NB4 (cell line): Measurements from ENCODE around the gene ITGA4.

Experiments
- DNase-seq: peaks from one replicate; pipeline ENCODE4 v3.0.0; 2010; ENCODE audit warnings: low read depth
- H3K4me3 ChIP-seq: one replicate; pipeline ENCODE4 v1.5.1; 2011; ENCODE audit warnings: mild to moderate bottlenecking, low read depth, low read length, moderate library complexity
- CTCF ChIP-seq: IDR thresholded peaks from one replicate; pipeline ENCODE4 v1.5.1; 2012; ENCODE audit warnings: low read depth, low read length
- MAX ChIP-seq: IDR thresholded peaks from 2 replicates; pipeline ENCODE4 v1.6.1; 2011; ENCODE audit warnings: low read depth, low read length
- MYC ChIP-seq: IDR thresholded peaks from 2 replicates; pipeline ENCODE4 v1.6.1; 2011; ENCODE audit warnings: low read depth, low read length
- POLR2A ChIP-seq: IDR thresholded peaks from 2 replicates; pipeline ENCODE4 v1.6.1; 2011; ENCODE audit warnings: mild to moderate bottlenecking; ENCODE audit not compliant: insufficient read length; ENCODE audit errors: extremely low read depth

Gene ITGA4

GRCh38 chr2:181499231-181499630, 42.0 kb downstream of the ITGA4 start:
- H3K4me3 ChIP-seq, result no peak overlapping the region
- TF ChIP-seq MYC (no peak), MAX (no peak), POLR2A (no peak), CTCF (no peak)
- no peak for DNase-seq

GRCh38 chr2:181500201-181500600, 43.0 kb downstream of the ITGA4 start:
- TF ChIP-seq MAX (no peak), POLR2A (no peak), MYC (no peak), CTCF (no peak)
- no peak overlapping the region for H3K4me3 ChIP-seq
- DNase-seq, result no peak

- TF ChIP-seq MYC, result no peak
- no peak for TF ChIP-seq MAX
- no peak for TF ChIP-seq POLR2A
- no peak for TF ChIP-seq CTCF
- no peak for DNase-seq
- H3K4me3 ChIP-seq, result no peak overlapping the region
Observed at GRCh38 chr2:181515719-181516118, 58.5 kb downstream of the ITGA4 start.

GRCh38 chr2:181516992-181517391, 59.8 kb downstream of the ITGA4 start:
- TF ChIP-seq MAX (no peak), MYC (no peak), CTCF (no peak), POLR2A (no peak)
- H3K4me3 ChIP-seq, result no peak overlapping the region
- no peak for DNase-seq

GRCh38 chr2:181517685-181518301, 60.6 kb downstream of the ITGA4 start:
- DNase-seq, result no peak
- TF ChIP-seq MYC (no peak), CTCF (no peak), MAX (no peak), POLR2A (no peak)
- H3K4me3 ChIP-seq, result no peak overlapping the region

GRCh38 chr2:181520253-181520652, 63.1 kb downstream of the ITGA4 start:
- H3K4me3 ChIP-seq, result no peak overlapping the region
- TF ChIP-seq POLR2A (no peak), MYC (no peak)
- no peak for DNase-seq
